AG04449 (cell line): ENCODE measurements around the gene CDHR2.

Source experiments
- CTCF ChIA-PET: fragments of 350-600 bp; formaldehyde crosslinking; extraction: SDS; loops from one replicate; lab custom pipeline; 2021; ENCODE audit warnings: antibody characterized with exemption; lab: Yijun Ruan, JAX
- POLR2A ChIA-PET: fragments of 400-600, 350-600 bp; formaldehyde crosslinking; extraction: SDS; loops from one replicate; lab custom pipeline; 2020; ENCODE audit warnings: antibody characterized with exemption, inconsistent platforms; lab: Yijun Ruan, JAX
- DNase-seq: peaks from one replicate; pipeline ENCODE4 v3.0.0-alpha.2; 2010; ENCODE audit warnings: low read depth, low spot score
- H3K4me3 ChIP-seq: 2 replicates; pipeline ENCODE4 v1.5.1; 2011; ENCODE audit warnings: low read depth, mild to moderate bottlenecking, control low read depth, low read length
- TF ChIP-seq, protein P1 (sequence below): IDR thresholded peaks from one replicate; pipeline ENCODE4 v1.5.1; 2011; ENCODE audit warnings: mild to moderate bottlenecking, moderate library complexity, low read length, control low read depth, inconsistent platforms; ENCODE audit not compliant: insufficient read depth; ENCODE audit errors: missing control alignments

Gene CDHR2

DNA sequence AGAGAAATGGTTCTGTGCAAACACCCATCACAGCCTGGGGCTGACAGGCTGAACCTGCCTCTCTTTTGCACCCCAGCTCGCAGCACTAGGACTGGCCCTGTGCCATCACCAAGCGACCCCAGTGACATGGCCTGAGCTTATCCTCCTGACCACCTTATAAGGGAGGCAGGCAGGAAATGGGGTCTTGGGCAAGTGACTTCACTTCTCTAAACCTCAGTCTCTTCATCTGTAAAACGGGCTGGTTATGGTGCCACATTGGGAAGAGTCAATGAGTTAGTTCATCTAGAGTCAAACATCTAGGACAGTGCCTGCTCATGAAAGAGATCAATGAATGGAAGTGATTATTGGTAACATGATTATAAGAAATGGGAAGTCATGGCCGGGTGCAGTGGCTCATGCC, 75.0 kb downstream of the CDHR2 start:
- CTCF ChIA-PET = interaction anchor here (0.8 to 1.1 kb wide), 2 partner anchors 16 to 50 kb away, joined by 3 read pairs; no protein-coding TSS in a partner anchor
- TF ChIP-seq, protein P1, sequence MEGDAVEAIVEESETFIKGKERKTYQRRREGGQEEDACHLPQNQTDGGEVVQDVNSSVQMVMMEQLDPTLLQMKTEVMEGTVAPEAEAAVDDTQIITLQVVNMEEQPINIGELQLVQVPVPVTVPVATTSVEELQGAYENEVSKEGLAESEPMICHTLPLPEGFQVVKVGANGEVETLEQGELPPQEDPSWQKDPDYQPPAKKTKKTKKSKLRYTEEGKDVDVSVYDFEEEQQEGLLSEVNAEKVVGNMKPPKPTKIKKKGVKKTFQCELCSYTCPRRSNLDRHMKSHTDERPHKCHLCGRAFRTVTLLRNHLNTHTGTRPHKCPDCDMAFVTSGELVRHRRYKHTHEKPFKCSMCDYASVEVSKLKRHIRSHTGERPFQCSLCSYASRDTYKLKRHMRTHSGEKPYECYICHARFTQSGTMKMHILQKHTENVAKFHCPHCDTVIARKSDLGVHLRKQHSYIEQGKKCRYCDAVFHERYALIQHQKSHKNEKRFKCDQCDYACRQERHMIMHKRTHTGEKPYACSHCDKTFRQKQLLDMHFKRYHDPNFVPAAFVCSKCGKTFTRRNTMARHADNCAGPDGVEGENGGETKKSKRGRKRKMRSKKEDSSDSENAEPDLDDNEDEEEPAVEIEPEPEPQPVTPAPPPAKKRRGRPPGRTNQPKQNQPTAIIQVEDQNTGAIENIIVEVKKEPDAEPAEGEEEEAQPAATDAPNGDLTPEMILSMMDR = no peak

DNA sequence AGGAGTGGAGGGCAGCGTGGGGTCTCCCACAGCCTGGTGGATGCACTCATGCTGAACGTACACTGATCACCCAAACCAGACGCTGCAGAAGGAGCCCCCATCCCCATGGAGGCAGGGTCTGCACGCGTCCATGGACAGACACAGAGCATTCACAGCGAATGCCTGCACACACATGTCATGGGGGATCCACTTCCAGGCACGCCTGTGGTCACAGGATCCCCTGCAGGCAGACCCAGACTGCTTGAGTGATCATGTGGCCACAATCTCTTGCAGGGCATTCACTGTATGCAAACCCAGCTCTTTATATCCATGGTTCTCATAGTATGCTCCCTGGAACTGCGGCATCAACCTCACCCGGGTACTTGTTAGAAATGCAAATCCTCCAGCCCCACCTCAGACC, 75.8 kb downstream of the CDHR2 start:
- TF ChIP-seq, protein P1 = no peak
- no peak overlapping the region for H3K4me3 ChIP-seq
- POLR2A ChIA-PET = no interaction called here
- CTCF ChIA-PET = no interaction called here
- DNase-seq = no peak

More for the DNA sequence above, 75.0 kb downstream of the CDHR2 start:
- POLR2A ChIA-PET = no interaction called here
- no peak for DNase-seq
- no peak overlapping the region for H3K4me3 ChIP-seq

DNA sequence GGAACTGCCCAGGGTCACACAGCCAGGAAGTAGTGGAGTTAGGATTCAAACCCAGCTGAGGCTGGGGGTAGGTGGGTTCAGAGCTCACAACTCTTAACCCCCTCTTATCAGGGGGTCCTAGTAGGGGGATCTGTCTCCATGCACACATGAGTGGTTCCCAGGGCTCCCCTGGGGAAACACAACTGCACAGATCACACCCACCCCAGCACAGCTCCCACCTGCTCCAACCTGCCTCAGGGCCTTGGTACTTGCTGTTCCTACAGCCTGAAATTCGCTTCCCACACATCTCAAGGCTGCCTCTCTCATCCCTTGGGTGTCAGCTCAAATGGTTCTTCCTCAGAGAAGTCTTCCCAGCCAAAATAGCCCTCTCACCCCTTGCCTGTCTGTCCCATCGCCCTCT, 76.4 kb downstream of the CDHR2 start:
- POLR2A ChIA-PET = no interaction called here
- TF ChIP-seq, protein P1 = no peak
- no peak overlapping the region for H3K4me3 ChIP-seq
- CTCF ChIA-PET = no interaction called here
- DNase-seq = no peak

DNA sequence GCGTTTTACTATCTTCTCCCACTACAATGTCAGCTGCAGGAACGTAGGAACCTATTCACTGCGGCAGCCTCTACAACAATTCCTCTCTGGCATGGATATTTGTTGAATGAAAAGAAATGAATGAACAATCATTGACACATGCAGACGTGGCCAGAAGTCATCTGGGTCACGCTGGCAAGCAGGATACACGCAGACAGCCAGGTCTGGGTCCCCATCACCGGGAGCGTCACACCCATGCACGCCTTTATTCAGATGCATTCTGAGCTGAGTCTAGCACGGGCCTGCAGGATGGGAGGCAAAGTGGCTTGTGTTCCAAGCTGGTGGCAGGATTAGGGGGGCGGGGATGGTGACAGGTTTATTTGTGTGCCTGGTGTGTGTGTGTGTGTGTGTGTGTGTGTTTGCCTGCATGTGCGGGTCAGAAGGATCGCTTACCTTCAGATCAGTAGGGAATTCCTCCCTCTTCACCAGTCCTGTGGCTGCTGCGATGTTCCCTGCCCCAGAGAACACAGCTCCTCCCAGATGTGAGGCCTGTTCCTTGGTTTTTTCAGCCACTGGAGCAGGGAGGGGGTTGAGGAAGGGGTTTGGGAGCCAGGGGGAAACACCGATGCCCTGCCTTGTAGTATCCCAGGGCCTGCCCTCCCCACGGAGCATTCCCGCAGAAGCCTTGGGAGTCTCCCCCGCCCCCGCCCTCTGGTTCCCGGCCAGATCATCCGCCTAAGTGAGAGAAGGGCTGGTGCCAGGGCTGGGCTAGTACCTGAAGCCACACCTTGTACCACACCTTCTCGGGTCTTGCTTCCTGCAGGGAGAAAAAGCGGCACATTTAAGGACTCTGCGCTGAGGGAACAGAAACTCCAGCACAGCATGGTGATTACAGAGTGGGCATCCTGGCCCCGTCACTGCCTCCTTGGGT, 77.1 kb downstream of the CDHR2 start:
- TF ChIP-seq, protein P1 = no peak
- CTCF ChIA-PET = interaction anchor here (0.5 to 1.2 kb wide), 2 partner anchors 33 to 45 kb away, joined by 3 read pairs; no protein-coding TSS in a partner anchor

DNA sequence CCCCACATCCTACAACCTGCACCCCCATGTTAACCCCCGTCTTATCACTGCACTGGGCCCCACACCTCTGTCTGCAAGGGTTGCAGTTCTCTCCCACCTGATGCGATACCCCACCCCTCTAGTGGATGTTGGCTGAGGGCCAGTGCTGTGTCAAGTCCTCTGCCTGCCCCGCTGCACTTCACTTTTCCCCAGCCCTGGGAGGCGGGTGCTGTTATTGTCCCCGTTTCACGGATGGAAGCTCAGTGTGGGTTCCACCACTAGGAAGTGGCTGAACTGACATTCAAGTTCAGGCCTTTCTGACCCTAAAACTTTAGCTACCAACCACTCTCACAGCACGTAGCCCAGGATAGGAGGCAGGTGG, 77.7 kb downstream of the CDHR2 start:
- CTCF ChIA-PET = interaction anchor here (1.2 kb wide), 1 partner anchor 32 kb away, joined by 3 read pairs; no protein-coding TSS in a partner anchor
- TF ChIP-seq, protein P1 = no peak
- POLR2A ChIA-PET = no interaction called here
- DNase-seq = no peak
- no peak overlapping the region for H3K4me3 ChIP-seq

More for the DNA sequence above, 77.1 kb downstream of the CDHR2 start:
- POLR2A ChIA-PET = no interaction called here
- no peak for DNase-seq
- no peak overlapping the region for H3K4me3 ChIP-seq

DNA sequence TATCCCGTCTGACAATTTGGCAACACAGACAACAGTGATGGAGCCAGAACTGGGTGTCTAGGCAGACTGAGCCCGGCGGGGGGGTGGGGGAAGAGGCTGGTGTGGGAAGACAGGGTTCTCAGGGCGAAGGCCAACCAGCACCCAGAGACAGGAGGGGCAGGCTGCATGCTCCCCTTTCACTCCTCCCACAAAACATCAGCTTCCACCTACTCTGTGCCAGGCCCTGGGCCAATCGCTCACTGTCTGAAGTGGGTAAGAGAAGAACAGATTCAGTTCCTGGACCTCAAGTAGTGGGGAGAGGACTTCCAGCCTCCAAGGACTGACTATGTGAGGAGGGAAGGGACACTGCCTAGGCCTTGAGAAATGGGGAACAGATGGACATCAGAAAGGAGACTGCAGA, 78.4 kb downstream of the CDHR2 start:
- no peak overlapping the region for H3K4me3 ChIP-seq
- TF ChIP-seq, protein P1 = no peak
- DNase-seq = no peak
- CTCF ChIA-PET = no interaction called here
- POLR2A ChIA-PET = no interaction called here
